ENCODE measurements around the gene CAMK2B. TPM values are rescaled to one million over a fixed set of nuclear protein-coding genes. Genes with fewer than 3 reads are reported as not detected.

The CAMK2B gene
- total RNA-seq, 4 donors from 2014 or later: 7.0 to 19.3 (median 18.5) TPM

DNA sequence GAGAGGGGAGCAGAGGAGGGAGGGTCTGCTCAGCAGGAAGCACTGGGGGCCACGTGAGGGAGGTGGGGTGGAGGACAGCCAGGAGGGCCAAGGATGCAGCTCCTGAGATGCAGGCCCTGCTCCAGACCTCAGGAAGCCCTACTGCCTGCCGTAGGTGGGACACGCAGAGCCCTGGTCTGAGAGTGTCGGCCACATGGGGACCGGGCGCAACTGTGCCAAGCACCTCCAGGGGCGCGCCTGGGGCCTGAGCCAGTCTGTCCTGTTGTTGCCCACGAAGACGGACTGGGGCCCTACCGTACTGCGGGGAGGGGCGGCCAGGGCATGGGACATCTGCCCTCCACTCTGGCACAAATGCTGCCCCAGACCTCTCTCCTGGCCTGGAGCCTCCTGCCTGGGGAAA is 93.0 kb downstream of the CAMK2B start:
- Histone ChIP-seq H3K4me1 (no peaks in the 10 kb centered on the region), H3K27me3 (no peaks in the 10 kb centered on the region), H3K27ac (no peak overlapping the region), H3K4me3 (replicated peaks in 1 of 3) (no peak overlapping the region), H3K36me3 (no peaks in the 10 kb centered on the region), H3K9me3 (no peaks in the 10 kb centered on the region)
- TF ChIP-seq POLR2A (IDR thresholded peaks at IDR 0.05): no peak
- TF ChIP-seq, protein P1, sequence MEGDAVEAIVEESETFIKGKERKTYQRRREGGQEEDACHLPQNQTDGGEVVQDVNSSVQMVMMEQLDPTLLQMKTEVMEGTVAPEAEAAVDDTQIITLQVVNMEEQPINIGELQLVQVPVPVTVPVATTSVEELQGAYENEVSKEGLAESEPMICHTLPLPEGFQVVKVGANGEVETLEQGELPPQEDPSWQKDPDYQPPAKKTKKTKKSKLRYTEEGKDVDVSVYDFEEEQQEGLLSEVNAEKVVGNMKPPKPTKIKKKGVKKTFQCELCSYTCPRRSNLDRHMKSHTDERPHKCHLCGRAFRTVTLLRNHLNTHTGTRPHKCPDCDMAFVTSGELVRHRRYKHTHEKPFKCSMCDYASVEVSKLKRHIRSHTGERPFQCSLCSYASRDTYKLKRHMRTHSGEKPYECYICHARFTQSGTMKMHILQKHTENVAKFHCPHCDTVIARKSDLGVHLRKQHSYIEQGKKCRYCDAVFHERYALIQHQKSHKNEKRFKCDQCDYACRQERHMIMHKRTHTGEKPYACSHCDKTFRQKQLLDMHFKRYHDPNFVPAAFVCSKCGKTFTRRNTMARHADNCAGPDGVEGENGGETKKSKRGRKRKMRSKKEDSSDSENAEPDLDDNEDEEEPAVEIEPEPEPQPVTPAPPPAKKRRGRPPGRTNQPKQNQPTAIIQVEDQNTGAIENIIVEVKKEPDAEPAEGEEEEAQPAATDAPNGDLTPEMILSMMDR (IDR thresholded peaks at IDR 0.05): no peak
- intact Hi-C loops (cut with DNase I): no loop called here
- 84 to 95% methylated on average over 5 to 12 of the region's 13 CpGs for WGBS, 2 donors
- DNase-seq: no peak

GRCh38 chr7:44231088-44231487 is 94.3 kb downstream of the CAMK2B start:
- Histone ChIP-seq H3K27me3 (no peaks in the 10 kb centered on the region), H3K9me3 (no peaks in the 10 kb centered on the region), H3K36me3 (no peaks in the 10 kb centered on the region), H3K4me3 (replicated peaks in 1 of 3) (no peak overlapping the region), H3K4me1 (no peaks in the 10 kb centered on the region), H3K27ac (no peak overlapping the region)
- no peak for TF ChIP-seq POLR2A (IDR thresholded peaks at IDR 0.05)
- DNase-seq: no peak
- 98 to 100% methylated on average over 4 to 7 of the region's 12 CpGs for WGBS, 2 donors
- intact Hi-C loops (cut with DNase I): no loop called here

GRCh38 chr7:44230286-44230685 is 95.1 kb downstream of the CAMK2B start:
- WGBS, 2 donors: 67 to 68% methylated on average over 7 of the region's 7 CpGs
- H3K27ac ChIP-seq: no peak overlapping the region
- no peaks in the 10 kb centered on the region for H3K27me3 ChIP-seq
- DNase-seq: no peak
- no peak overlapping the region for H3K4me3 ChIP-seq (replicated peaks in 1 of 3)
- no peaks in the 10 kb centered on the region for H3K4me1 ChIP-seq
- H3K36me3 ChIP-seq: no peaks in the 10 kb centered on the region
- H3K9me3 ChIP-seq: no peaks in the 10 kb centered on the region
- no peak for TF ChIP-seq POLR2A (IDR thresholded peaks at IDR 0.05)
- TF ChIP-seq, protein P1 (IDR thresholded peaks at IDR 0.05): no peak
- intact Hi-C loops (cut with DNase I): no loop called here

DNA sequence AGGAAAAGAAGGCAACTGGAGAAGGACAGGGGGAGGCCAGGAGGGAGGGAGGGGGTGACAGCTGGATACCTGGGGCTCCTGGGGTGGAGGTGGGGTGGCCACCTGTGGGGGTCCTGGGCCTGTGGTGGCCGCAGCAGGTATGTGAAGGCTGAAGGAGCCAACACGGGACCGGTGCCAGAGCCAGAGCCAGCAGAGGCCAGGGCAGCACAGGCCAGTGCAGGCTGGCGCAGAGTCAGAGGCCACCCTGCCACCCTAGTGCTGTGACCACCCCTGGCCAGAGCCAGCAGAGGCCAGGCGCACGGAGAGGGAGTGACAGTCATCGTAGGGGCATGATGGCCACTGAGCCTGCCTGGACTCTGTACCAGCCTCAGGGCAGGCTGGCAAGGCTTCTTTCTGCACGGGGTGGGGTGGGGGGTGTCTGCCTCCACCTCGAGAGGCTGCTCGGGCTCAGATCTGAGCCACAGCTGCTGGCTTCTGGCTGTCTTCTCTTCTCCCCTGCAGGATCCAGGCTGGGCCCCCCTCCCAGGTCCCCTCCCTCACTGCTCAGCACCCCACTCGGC is 95.8 kb downstream of the CAMK2B start:
- intact Hi-C loops (cut with DNase I): no loop called here
- Histone ChIP-seq H3K27me3 (no peaks in the 10 kb centered on the region), H3K9me3 (no peaks in the 10 kb centered on the region), H3K27ac (no peak overlapping the region), H3K4me1 (no peaks in the 10 kb centered on the region), H3K4me3 (replicated peaks in 1 of 3) (no peak overlapping the region), H3K36me3 (no peaks in the 10 kb centered on the region)
- no peak for DNase-seq
- 83 to 92% methylated on average over 2 to 7 of the region's 11 CpGs for WGBS, 2 donors
- no peak for TF ChIP-seq POLR2A (IDR thresholded peaks at IDR 0.05)
- TF ChIP-seq, protein P1 (IDR thresholded peaks at IDR 0.05): no peak

DNA sequence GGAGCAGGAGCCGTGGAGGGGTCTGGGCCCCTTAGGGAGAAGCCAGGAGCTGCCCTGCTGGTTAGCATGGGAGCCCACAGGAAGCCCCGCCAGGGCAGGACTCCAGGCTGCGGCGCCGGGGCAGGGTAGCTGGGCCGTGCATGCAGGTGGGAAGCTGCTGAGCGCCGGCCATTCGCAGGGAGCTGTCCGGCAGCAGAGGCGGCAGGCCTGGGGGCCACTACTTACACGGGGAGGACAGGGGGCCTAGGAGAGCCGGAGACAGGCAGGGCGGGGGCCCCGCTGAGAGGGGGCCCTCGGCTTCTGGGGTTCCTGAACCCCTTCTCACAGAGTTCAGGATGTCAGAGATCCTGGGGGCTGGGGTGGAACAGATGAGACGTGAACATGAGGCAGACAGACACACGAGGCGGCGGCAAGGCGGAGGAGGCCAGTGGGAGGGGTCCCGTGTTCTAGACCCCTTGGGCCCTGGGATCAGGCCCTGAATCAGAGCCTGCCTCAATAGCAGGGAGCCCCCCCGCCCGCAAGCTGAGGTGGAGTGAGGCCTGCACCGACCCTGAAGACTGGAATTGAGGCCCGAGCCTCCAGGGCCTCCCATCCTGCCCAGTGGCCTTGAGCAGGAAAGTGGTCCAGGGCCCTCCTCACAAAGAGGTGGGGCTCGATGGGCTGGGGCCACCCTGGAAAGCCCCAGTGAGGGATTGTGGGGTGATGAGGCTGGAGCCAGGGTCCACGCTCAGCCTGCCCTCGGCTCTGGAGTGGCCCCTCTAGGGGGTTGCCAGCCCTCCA is 96.6 kb downstream of the CAMK2B start:
- no peaks in the 10 kb centered on the region for H3K27me3 ChIP-seq
- DNase-seq: no peak
- WGBS, 2 donors: 81 to 88% methylated on average over 22 to 25 of the region's 29 CpGs
- TF ChIP-seq POLR2A (IDR thresholded peaks at IDR 0.05): no peak
- TF ChIP-seq, protein P1 (IDR thresholded peaks at IDR 0.05): no peak
- H3K4me3 ChIP-seq (replicated peaks in 1 of 3): no peak overlapping the region
- no peaks in the 10 kb centered on the region for H3K36me3 ChIP-seq
- no peaks in the 10 kb centered on the region for H3K4me1 ChIP-seq
- no peak overlapping the region for H3K27ac ChIP-seq
- no peaks in the 10 kb centered on the region for H3K9me3 ChIP-seq
- intact Hi-C loops (cut with DNase I): no loop called here

Data from thyroid gland (tissue), 4 donors.